PC-9 (cell line): ENCODE data around the gene TEX38.

Experiments used
- EZH2 ChIP-seq: fragments of 200-600 bp; sonication (generic); IDR thresholded peaks from 2 replicates; pipeline ENCODE4 v1.8.0; 2017; ENCODE audit warnings: antibody characterized with exemption, low read depth
- TF ChIP-seq, protein P1 (sequence below): fragments of 200-600 bp; sonication (generic); conservative IDR thresholded peaks from 2 replicates; pipeline ENCODE4 v1.6.1; 2017; ENCODE audit warnings: mixed run types, antibody characterized with exemption, mild to moderate bottlenecking, moderate library complexity

DNA sequence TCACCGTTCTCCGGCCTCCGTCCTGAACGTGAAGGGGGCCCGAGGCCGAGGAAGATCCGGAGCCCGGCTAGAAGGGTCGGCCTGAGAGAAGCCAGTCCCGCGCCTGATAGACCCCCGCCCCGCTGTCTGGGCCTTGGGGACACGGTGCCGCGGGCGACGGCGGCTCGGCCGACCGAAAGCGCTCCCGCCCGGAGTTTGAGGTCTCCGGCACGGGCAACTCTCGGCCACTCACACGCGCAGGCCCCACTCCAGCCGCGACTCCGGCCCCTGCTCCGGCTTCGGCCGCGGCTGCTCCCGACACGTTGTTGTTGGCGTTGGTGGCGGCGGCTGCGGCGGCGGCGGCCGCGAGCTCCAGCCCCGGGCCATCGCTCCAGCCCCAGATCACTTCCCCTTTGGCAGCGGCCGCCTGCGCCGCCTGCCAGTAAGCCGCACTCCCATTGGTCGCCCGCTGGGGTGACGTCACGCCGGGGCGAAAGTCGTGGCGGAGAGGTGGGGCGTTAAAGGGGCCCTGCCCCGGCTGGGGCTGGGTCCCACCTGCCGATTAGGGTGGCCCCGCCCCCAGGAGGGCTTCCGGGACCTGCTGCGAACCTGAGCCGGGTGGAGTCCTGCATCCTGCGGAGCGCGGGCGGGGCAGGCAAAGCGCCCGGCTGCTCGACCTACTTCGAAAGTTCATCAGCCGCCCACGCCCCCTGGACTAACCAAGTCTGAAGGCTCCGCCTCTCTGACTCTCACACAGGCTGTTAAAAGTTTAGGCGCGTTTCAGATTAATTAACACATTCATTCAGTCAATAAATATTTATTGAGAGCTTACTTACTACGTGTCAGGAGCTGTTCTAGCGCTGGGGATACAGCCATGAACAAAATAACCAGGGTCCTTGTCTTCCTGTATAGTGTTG, 47.3 kb downstream of the TEX38 start, which contains the start of gene EFCAB14:
- TF ChIP-seq, protein P1, sequence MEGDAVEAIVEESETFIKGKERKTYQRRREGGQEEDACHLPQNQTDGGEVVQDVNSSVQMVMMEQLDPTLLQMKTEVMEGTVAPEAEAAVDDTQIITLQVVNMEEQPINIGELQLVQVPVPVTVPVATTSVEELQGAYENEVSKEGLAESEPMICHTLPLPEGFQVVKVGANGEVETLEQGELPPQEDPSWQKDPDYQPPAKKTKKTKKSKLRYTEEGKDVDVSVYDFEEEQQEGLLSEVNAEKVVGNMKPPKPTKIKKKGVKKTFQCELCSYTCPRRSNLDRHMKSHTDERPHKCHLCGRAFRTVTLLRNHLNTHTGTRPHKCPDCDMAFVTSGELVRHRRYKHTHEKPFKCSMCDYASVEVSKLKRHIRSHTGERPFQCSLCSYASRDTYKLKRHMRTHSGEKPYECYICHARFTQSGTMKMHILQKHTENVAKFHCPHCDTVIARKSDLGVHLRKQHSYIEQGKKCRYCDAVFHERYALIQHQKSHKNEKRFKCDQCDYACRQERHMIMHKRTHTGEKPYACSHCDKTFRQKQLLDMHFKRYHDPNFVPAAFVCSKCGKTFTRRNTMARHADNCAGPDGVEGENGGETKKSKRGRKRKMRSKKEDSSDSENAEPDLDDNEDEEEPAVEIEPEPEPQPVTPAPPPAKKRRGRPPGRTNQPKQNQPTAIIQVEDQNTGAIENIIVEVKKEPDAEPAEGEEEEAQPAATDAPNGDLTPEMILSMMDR: no peak
- TF ChIP-seq EZH2: no peak
